Measurements from ENCODE around the gene SLC25A22. TPM values are rescaled to one million over a fixed set of nuclear protein-coding genes. Genes with fewer than 3 reads are reported as not detected.

SLC25A22 gene
- total and polyA plus RNA-seq, 9 of the 15 experiments (the other 6 are each of a cell fraction or from before 2014, with no cell fraction given): 0.41 to 55.4 (median 11.4) TPM

- TF ChIP-seq HES1 (IDR thresholded peaks at IDR 0.05; ENCODE audit: low read depth) (no peak), SMAD4 (CRISPR knock-in tag; conservative IDR thresholded peaks at IDR 0.05) (peak; percentile 73), ZNF408 (CRISPR knock-in tag; IDR thresholded peaks at IDR 0.05; ENCODE audit: low read depth) (no peak), EZH2 (IDR thresholded peaks at IDR 0.05; ENCODE audit: borderline replicate concordance, low read depth, low read length) (no peak), PML (IDR thresholded peaks at IDR 0.05; ENCODE audit: low read length) (peak; percentile 44; the same call in 1 of the 2 replicates), STAT5A (IDR thresholded peaks at IDR 0.05; ENCODE audit: borderline replicate concordance, low read length) (no peak), L3MBTL2 (IDR thresholded peaks at IDR 0.05) (peak; percentile 57), ZNF707 (CRISPR knock-in tag; conservative IDR thresholded peaks at IDR 0.05) (no peak), CCNT2 (IDR thresholded peaks at IDR 0.05; ENCODE audit: borderline replicate concordance, extremely low read depth, insufficient read length, low read depth, low read length) (peak; percentile 73), SUPT5H (IDR thresholded peaks at IDR 0.05) (peak; percentile 93), ZFX (CRISPR knock-in tag; IDR thresholded peaks at IDR 0.05) (peak; percentile 73), THAP7 (CRISPR knock-in tag; IDR thresholded peaks at IDR 0.05) (0 out of 2 replicates have a peak, but pooled peaks have one; percentile 1), GTF2B (IDR thresholded peaks at IDR 0.05; ENCODE audit: extremely low read depth, insufficient read length) (no peak), GTF3C2 (IDR thresholded peaks at IDR 0.05; ENCODE audit: borderline replicate concordance, extremely low read depth, insufficient read length) (no peak), SNRNP70 (optimal IDR thresholded peaks at IDR 0.05; ENCODE audit: low read depth, low read length) (no peak), ZC3H4 (CRISPR knock-in tag; IDR thresholded peaks at IDR 0.05; ENCODE audit: borderline replicate concordance) (no peak), JUN (IDR thresholded peaks at IDR 0.05; ENCODE audit: borderline replicate concordance, low read depth, low read length) (peak; percentile 33; the same call in 1 of the 2 replicates), JUN (CRISPR knock-in tag; IDR thresholded peaks at IDR 0.05; ENCODE audit: borderline replicate concordance) (no peak), KLF6 (CRISPR knock-in tag; IDR thresholded peaks at IDR 0.05; ENCODE audit: borderline replicate concordance) (no peak), SMAD1 (IDR thresholded peaks at IDR 0.05; ENCODE audit: low read depth, low read length, partially characterized antibody) (peak; percentile 33), ATF1 (CRISPR knock-in tag; IDR thresholded peaks at IDR 0.05) (no peak), ATF1 (tag; IDR thresholded peaks at IDR 0.05) (peak; percentile 83), PHB (CRISPR knock-in tag; IDR thresholded peaks at IDR 0.05) (no peak), ATF7 (IDR thresholded peaks at IDR 0.05) (peak; percentile 100), NFRKB (IDR thresholded peaks at IDR 0.05; ENCODE audit: low read depth) (no peak)
These were observed 44.4 kb upstream of the SLC25A22 start, which contains the start of the genes POLR2L and TSPAN4 (continued) for GRCh38 chr11:842370-843002.

Data from K562 (cell line).